ENCODE data around the gene ITLN2. TPM values are rescaled to one million over a fixed set of nuclear protein-coding genes. Genes with fewer than 3 reads are reported as not detected.

The ITLN2 gene
- total RNA-seq, 1 experiment from 2014 or later = 0.20 TPM

GRCh38 chr1:160999376-160999775 is 44.8 kb upstream of the ITLN2 start (continued):
- TF ChIP-seq REST (IDR thresholded peaks at IDR 0.05; ENCODE audit: low read depth) (no peak), SRF (IDR thresholded peaks at IDR 0.05; ENCODE audit: low read depth) (no peak), RAD21 (IDR thresholded peaks at IDR 0.05; ENCODE audit: low read depth) (no peak), YY1 (IDR thresholded peaks at IDR 0.05; ENCODE audit: extremely low read depth, insufficient replicate concordance, low read depth, low read length) (no peak), EGR1 (IDR thresholded peaks at IDR 0.05; ENCODE audit: low read depth) (no peak), POLR2AphosphoS5 (IDR thresholded peaks at IDR 0.05; ENCODE audit: low read depth, low read length) (no peak), CTCF (IDR thresholded peaks at IDR 0.05 in 2 of 3, conservative IDR thresholded peaks at IDR 0.05 in 1 of 3; ENCODE audit: borderline replicate concordance in 1 of 3, insufficient read depth in 1 of 3, low read depth in 2 of 3, low read length in 2 of 3) (no peak), TCF7L2 (IDR thresholded peaks at IDR 0.05; ENCODE audit: borderline replicate concordance, extremely low read depth, insufficient read depth, insufficient read length) (no peak)

All from HCT116 (cell line).